Measurements from ENCODE around the gene RASSF8.
"Not testable (repeated sequence)": the region's sequence is repeated elsewhere in the genome, so short reads cannot be mapped to it uniquely, and the experiment has no call there.

The RASSF8 gene

GRCh38 chr12:26031827-26032226 lies 73.3 kb downstream of the RASSF8 start:
- no peak for DNase-seq

GRCh38 chr12:26032290-26032689 lies 73.8 kb downstream of the RASSF8 start:
- DNase-seq, result no peak

DNA sequence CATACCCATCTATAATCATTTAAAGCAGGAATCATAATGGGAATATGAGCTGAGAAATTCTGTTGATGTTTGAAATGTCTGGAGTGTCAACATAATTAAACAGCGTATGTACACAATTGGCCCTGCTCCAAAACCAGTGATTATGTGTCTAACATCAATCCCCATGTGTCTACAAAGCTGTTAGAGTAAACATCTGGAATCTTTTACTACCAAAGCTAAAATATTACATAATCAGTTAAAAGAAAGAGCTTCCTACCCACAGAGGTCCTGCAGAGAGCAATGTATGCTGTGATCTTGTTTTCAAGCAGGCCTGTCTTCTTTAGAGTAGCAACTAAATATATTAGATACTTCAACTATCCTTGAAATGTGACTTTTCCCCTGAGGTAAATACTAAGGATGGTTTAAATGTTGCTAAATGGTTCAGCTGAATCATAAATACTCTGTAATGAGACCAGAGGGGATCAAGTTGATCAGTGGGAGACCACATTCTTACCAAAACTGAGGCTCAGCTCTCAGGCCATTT lies 74.3 kb downstream of the RASSF8 start:
- no peak for DNase-seq

- no peak for DNase-seq
Observed at GRCh38 chr12:26034371-26035142, 76.1 kb downstream of the RASSF8 start.

- DNase-seq, result no peak
Observed at GRCh38 chr12:26036877-26037276, 78.4 kb downstream of the RASSF8 start.

- no peak for DNase-seq
Observed at GRCh38 chr12:26037615-26038220, 79.2 kb downstream of the RASSF8 start.

DNA sequence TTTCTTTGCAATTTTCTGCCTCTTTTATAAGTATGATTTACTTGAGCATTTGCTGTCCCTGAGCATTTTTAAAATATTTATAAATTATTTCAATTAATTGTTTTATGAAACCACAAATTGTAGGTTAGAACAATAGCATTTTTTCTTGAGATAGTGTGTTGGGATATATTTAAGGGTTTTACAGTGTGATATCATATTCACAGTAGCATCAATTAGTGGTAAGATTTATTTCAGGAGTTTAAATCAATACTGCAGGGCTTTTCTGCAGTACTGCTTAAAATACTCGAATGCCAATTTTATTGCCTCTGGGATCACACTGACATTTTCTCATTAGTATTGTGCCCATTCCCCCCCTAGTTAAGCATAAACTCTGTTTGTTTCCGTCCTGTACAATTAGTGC lies 84.2 kb downstream of the RASSF8 start:
- DNase-seq, result no peak

- DNase-seq, result no peak
Observed at GRCh38 chr12:26043135-26044006, 84.9 kb downstream of the RASSF8 start.

DNA sequence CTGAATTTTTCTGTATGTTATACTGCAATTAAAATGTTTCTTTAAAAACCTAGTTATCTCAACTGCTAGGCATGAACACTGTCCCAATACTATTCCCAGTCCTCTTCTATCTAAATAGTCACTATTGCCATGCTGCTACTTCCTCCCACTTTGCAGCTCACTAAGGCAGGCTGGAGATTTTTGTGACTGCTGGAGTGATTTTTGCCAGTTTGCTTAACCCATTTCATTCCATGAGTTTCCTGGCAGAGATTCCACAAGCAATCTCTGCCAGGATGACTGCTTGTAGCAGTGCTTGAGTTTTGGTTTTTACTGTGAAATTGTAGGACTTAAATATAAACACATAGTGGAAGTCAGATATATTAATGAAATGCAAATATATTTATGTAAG lies 85.5 kb downstream of the RASSF8 start:
- no peak for DNase-seq

GRCh38 chr12:26044592-26044991 lies 86.1 kb downstream of the RASSF8 start:
- no peak for DNase-seq

DNA sequence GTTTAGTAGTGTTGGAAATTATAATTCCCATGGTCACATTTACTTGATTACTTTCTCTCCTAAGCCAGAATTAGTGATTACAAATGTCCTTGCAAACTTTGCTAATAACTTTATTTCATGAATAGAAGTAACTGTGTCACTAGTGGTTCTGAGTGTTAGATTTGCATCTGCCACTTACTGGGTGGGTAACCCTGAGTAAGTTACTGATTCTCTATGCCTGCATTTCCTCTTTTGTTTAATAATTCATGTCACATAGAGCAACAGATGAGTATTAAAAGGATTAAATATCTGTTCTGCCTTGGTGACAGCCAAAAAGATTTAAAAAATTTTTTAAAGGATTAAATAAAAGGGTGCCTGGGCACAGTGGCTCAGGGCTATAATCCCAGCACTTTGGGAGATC lies 87.7 kb downstream of the RASSF8 start:
- no peak for DNase-seq

GRCh38 chr12:26046906-26047305 lies 88.4 kb downstream of the RASSF8 start:
- DNase-seq, result no peak

- DNase-seq, result no peak
Observed at GRCh38 chr12:26047401-26048226, 89.1 kb downstream of the RASSF8 start.

DNA sequence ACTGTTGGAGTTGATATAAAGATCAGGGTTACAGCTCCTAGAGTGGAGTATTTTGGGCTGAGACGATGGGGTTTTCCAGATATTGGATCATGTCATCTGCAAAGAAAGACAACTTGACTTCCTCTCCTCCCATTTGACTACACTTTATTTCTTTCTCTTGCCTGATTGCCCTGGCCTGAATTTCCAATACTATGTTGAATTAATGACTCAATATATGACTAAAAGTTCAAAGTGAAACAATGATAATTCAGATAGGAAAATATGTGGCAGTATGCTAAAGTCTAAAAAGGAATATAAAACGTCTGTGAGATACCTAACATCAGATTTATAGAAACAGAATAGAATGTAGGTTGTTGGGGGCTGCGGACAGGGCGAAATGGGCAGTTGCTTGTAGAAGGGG lies 94.2 kb downstream of the RASSF8 start:
- no peak for DNase-seq

DNA sequence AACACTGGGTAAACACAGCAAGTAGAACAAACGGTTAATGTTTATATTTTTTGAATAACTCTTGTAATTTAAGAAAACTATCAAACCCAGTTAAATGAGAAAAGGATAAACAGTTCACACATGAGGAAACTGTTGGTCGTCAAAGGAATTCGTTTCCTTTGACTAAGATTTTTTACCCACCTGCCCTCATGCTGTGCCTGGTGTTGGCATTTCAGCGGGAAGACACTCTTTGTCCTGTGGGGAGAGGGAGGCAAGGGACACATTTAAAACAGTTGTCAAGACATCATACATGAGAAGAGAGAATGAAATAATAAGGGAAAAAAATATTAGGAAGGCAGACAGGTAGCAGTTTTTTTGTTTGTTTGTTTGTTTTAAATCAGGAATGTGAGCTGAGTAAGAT lies 95.9 kb downstream of the RASSF8 start:
- no peak for DNase-seq

GRCh38 chr12:26055087-26055486 lies 96.6 kb downstream of the RASSF8 start:
- no peak for DNase-seq

DNA sequence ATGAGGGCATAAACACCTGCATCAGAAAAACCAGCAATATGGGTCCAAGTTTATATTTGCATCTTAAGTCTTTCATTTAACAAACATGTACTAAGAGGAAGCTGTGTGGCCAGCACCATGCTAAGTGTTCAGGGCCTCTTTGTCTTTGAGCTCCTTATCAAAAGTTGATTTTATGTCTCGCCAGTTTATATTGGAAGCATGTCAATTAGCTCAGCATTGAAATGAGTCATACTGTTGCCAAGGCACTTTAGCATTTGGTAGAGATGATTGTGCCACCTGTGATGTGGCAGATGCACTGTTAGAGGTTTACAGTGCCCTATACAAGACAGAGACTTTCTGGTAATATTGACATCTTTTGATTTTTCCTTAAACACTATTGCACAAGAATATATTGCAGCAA lies 97.9 kb downstream of the RASSF8 start:
- peak; percentile 25 for DNase-seq

GRCh38 chr12:26057271-26057670 lies 98.8 kb downstream of the RASSF8 start:
- DNase-seq, result not testable (repeated sequence)

DNA sequence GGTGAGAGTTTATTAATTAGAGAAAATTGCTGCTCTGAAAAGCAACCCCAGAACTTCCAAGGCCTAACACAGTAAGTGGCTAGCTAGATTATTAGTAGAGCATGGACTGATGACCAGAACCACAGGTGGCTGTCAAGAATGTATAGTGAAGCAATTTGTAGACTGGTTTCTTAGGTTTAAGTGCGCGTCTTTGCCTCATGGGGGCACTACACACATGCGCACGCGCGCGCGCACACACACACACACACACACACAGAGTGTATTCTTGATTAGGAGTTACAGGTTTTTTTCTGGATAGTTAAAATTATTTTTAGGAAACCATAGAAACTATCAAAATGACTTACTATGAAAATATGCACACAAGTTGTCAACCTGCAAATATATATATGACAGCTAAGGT lies 99.8 kb downstream of the RASSF8 start:
- no peak for DNase-seq

DNA sequence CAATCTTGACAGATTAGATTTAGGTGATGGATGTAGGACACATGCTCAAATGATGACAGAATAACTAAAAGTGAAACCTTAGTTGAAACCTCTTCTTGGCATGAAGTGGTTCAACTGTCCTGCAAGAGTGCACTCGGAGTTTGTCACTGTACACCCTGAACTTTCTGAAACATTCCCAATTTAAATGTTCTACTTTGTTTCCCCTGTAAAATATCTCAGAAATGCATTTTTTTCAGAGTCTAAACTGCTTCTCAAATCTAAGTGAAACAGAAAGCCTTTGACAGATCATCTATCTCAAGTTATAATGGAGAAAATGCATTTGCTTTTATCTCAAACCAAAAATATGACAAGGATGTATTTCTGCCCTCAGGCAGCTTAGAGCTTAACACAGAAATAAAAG lies 100.3 kb downstream of the RASSF8 start:
- no peak for DNase-seq

- no peak for DNase-seq
Observed at GRCh38 chr12:26062006-26062405, 103.5 kb downstream of the RASSF8 start.

GRCh38 chr12:26062566-26062965 lies 104.1 kb downstream of the RASSF8 start:
- DNase-seq, result no peak

- no peak for DNase-seq
Observed at GRCh38 chr12:26065451-26065850, 107.0 kb downstream of the RASSF8 start.
